GM12891 (cell line): Measurements from ENCODE around the gene PITPNC1.

Source experiments
- DNase-seq: peaks from one replicate; pipeline ENCODE4 v3.0.0; 2011; ENCODE audit warnings: low spot score; ENCODE audit not compliant: insufficient read length
- FAIRE-seq: peaks from 2 replicates; lab custom pipeline; 2011; peaks lifted over from hg19 to GRCh38; lab: Jason Lieb, UNC
- PAX5 ChIP-seq: IDR thresholded peaks from 2 replicates; pipeline ENCODE4 v1.6.1; 2011; ENCODE audit warnings: low read length, moderate library complexity, mild to moderate bottlenecking; ENCODE audit not compliant: insufficient read depth, severe bottlenecking
- POLR2A ChIP-seq: IDR thresholded peaks from 2 replicates; pipeline ENCODE4 v1.6.1; 2011; ENCODE audit warnings: low read depth, low read length, control low read depth
- POLR2AphosphoS5 ChIP-seq: IDR thresholded peaks from 2 replicates; pipeline ENCODE4 v1.6.1; 2011; ENCODE audit warnings: low read depth, low read length, control low read depth
- POU2F2 ChIP-seq: IDR thresholded peaks from 2 replicates; pipeline ENCODE4 v1.6.1; 2011; ENCODE audit warnings: low read depth, mild to moderate bottlenecking, control low read depth, low read length, moderate library complexity
- SPI1 ChIP-seq: IDR thresholded peaks from 2 replicates; pipeline ENCODE4 v1.6.1; 2011; ENCODE audit warnings: low read depth, low read length, control low read depth
- TAF1 ChIP-seq: IDR thresholded peaks from 2 replicates; pipeline ENCODE4 v1.6.1; 2011; ENCODE audit warnings: low read depth, low read length, control low read depth

PITPNC1 gene

GRCh38 chr17:67520252-67520906, 143.3 kb downstream of the PITPNC1 start:
- TF ChIP-seq POLR2A: no peak
- TF ChIP-seq POU2F2: no peak
- no peak for TF ChIP-seq TAF1
- no peak; the same call in 1 of the 2 replicates for TF ChIP-seq SPI1
- no peak for TF ChIP-seq PAX5
- TF ChIP-seq POLR2AphosphoS5: no peak
- DNase-seq (no peak), FAIRE-seq (no peak)

GRCh38 chr17:67520916-67521774, 144.1 kb downstream of the PITPNC1 start:
- no peak for TF ChIP-seq POLR2AphosphoS5
- FAIRE-seq: no peak
- no peak for DNase-seq

GRCh38 chr17:67521775-67522069, 144.6 kb downstream of the PITPNC1 start:
- DNase-seq: no peak
- FAIRE-seq: no peak
- TF ChIP-seq PAX5: no peak
- TF ChIP-seq TAF1: no peak
- TF ChIP-seq POU2F2: no peak
- TF ChIP-seq POLR2AphosphoS5: no peak
- TF ChIP-seq SPI1: no peak
- TF ChIP-seq POLR2A: no peak

GRCh38 chr17:67523101-67523500, 146.0 kb downstream of the PITPNC1 start:
- no peak for TF ChIP-seq SPI1
- TF ChIP-seq POLR2A: no peak
- TF ChIP-seq TAF1: no peak
- no peak for TF ChIP-seq PAX5
- no peak for TF ChIP-seq POU2F2
- no peak for TF ChIP-seq POLR2AphosphoS5
- DNase-seq (no peak), FAIRE-seq (no peak)

- no peak for DNase-seq
- FAIRE-seq: no peak
- no peak for TF ChIP-seq PAX5
- no peak for TF ChIP-seq POU2F2
Measured at GRCh38 chr17:67525239-67526135, 148.4 kb downstream of the PITPNC1 start.

- TF ChIP-seq POLR2AphosphoS5 (no peak), POU2F2 (no peak), TAF1 (no peak), SPI1 (no peak), POLR2A (no peak)
- DNase-seq (no peak), FAIRE-seq (no peak)
Measured at GRCh38 chr17:67526700-67527099, 149.6 kb downstream of the PITPNC1 start.

- no peak for TF ChIP-seq PAX5
- TF ChIP-seq POLR2AphosphoS5: no peak
- no peak for TF ChIP-seq TAF1
- no peak for TF ChIP-seq SPI1
- no peak for TF ChIP-seq POLR2A
- TF ChIP-seq POU2F2: no peak
- FAIRE-seq (no peak), DNase-seq (no peak)
Measured at GRCh38 chr17:67528751-67529436, 151.8 kb downstream of the PITPNC1 start.

- TF ChIP-seq POLR2AphosphoS5 (no peak), POU2F2 (no peak), SPI1 (no peak), PAX5 (no peak), POLR2A (no peak), TAF1 (no peak)
- FAIRE-seq: no peak
- no peak for DNase-seq
Measured at GRCh38 chr17:67531291-67531690, 154.2 kb downstream of the PITPNC1 start.

GRCh38 chr17:67532326-67532871, 155.3 kb downstream of the PITPNC1 start:
- TF ChIP-seq PAX5 (no peak), POU2F2 (no peak), SPI1 (no peak), POLR2AphosphoS5 (no peak), TAF1 (no peak), POLR2A (no peak)
- no peak for DNase-seq
- FAIRE-seq: no peak

- TF ChIP-seq POLR2A (no peak), PAX5 (no peak), SPI1 (no peak), POU2F2 (no peak)
- DNase-seq: no peak
- FAIRE-seq: no peak
Measured at GRCh38 chr17:67534941-67535340, 157.9 kb downstream of the PITPNC1 start.
